Fibroblast of villous mesenchyme (primary cell): ENCODE data around the gene CNTRL. TPM values are rescaled to one million over a fixed set of nuclear protein-coding genes. Genes with fewer than 3 reads are reported as not detected.
A peak's percentile ranks its signal among the peaks of the same experiment; 100 is the strongest.

Source experiments
- DNase-seq: peaks from one replicate; pipeline ENCODE4 v3.0.0-alpha.2; 2010; ENCODE audit warnings: low read depth
- H3K4me3 ChIP-seq: 2 replicates; pipeline ENCODE4 v1.5.1; 2011; ENCODE audit warnings: low read depth, mild to moderate bottlenecking, low read length
- total RNA-seq: library from RNA; depleted of rRNA; stranded (reverse); fragments of >200 nt; gene quantifications from 2 replicates; pipeline ENCODE4 v1.2.3, GENCODE V29; 2012
- TF ChIP-seq, protein P1 (sequence below): IDR thresholded peaks from 2 replicates; pipeline ENCODE4 v1.5.1; 2012; ENCODE audit warnings: low read depth, mild to moderate bottlenecking, low read length; ENCODE audit not compliant: insufficient read depth

Gene CNTRL
- total RNA-seq, 1 donor = 6.5 TPM

DNA sequence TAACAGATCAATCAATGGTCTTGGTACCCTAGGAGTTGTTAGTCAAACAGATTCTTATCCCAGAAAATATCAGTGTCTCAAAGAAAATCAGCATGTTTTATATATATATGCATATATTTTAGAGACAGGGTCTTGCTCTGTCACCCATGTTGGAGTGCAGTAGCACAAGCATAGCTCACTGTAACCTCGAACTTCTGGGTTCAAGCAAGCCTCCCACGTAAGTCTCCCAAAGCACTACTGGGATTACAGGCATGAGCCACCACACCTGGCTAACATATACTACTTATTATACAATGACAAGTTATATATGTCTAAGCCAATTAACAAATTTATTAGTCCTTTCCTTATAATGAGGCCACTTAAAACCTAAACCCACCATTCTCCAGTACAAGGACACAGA, 116.5 kb downstream of the CNTRL start:
- TF ChIP-seq, protein P1, sequence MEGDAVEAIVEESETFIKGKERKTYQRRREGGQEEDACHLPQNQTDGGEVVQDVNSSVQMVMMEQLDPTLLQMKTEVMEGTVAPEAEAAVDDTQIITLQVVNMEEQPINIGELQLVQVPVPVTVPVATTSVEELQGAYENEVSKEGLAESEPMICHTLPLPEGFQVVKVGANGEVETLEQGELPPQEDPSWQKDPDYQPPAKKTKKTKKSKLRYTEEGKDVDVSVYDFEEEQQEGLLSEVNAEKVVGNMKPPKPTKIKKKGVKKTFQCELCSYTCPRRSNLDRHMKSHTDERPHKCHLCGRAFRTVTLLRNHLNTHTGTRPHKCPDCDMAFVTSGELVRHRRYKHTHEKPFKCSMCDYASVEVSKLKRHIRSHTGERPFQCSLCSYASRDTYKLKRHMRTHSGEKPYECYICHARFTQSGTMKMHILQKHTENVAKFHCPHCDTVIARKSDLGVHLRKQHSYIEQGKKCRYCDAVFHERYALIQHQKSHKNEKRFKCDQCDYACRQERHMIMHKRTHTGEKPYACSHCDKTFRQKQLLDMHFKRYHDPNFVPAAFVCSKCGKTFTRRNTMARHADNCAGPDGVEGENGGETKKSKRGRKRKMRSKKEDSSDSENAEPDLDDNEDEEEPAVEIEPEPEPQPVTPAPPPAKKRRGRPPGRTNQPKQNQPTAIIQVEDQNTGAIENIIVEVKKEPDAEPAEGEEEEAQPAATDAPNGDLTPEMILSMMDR = no peak
- no peak for DNase-seq
- H3K4me3 ChIP-seq = no peak overlapping the region

DNA sequence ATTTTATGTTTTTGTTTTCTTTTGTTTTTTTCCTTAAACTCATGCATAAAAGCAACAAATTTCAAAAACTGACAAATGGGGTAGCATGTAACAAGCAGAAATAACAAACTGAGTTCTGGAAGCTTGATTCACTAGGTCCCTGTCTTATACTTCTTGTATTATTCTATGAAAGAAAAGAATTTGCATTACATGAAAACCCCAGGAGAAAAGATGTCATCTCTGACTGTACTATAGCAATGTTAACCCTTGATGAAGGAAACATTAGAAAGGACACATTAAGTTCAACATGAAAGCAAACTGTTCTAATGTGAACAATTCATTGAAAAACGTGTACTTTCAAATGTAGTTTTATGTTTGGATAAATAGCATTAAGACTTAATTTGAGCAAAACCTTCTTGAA, 117.8 kb downstream of the CNTRL start:
- no peak for DNase-seq
- H3K4me3 ChIP-seq = no peak overlapping the region
- TF ChIP-seq, protein P1 = no peak

DNA sequence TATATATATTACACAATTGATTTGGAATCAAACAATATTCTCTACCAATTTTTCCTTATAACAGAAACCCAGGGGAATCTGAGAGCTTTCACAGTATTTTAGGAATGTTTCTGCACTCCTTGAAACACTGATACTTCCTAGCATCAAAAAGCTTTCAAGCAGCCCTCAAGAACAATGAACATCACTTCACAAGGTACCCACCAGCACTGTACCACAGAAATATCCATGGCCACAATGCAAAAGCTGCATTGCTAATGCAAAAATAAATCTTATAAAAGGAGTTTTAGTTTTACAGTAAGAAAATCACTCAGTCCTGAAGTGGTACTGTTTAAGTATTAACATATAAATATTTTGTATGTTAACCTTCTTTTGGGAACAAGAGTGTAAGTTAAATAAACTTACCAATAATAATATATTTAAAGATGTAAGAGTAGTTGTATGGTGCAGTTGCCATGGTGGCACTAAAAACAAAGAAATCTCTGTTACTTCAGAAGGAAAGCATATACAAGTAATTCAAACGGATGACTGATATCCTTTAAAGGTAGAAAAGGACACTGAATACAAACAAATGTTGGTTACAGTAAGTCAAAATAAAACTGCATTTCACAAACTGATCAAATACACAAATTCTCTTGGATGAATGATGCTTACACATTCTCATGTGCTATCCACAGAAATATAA, 118.3 kb downstream of the CNTRL start:
- no peak for DNase-seq
- TF ChIP-seq, protein P1 = no peak
- H3K4me3 ChIP-seq = no peak overlapping the region

DNA sequence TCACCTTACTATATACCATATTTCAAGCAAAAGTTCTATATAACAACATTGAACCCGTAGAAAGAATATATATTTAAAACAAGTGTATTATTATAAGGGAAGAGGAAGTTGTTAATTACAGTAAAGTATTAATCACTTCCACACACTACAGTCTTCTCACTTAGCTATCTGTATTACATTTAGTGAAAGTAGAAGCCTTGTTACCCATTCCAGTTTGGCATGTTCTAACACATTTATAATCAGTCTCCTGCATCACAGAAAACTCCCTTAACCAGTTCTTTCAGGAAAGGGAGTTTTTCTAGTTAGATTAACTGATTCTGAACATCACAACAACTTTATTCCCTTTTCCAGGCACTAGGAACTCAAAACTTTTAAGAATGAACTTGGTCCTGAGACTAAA, 120.0 kb downstream of the CNTRL start:
- H3K4me3 ChIP-seq = no peak overlapping the region
- TF ChIP-seq, protein P1 = no peak
- DNase-seq = no peak

DNA sequence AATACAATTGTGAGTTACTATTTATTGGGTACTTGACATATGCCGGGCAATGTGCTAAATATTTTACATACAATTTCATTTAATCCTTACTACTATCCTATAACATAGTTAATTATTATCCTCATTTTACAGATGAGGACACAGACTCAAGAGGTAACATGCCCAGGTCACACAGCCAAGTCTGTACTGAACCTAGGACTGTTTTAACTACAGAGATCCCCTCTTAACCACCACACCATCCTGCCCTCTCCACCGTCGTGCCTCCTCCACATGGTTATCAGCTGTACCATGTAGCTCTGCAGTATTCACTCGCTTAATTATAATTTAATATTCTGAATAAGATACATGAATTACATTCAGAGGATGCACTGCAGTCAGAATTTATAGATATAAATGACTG, 121.6 kb downstream of the CNTRL start:
- TF ChIP-seq, protein P1 = no peak
- DNase-seq = no peak
- H3K4me3 ChIP-seq = no peak overlapping the region

DNA sequence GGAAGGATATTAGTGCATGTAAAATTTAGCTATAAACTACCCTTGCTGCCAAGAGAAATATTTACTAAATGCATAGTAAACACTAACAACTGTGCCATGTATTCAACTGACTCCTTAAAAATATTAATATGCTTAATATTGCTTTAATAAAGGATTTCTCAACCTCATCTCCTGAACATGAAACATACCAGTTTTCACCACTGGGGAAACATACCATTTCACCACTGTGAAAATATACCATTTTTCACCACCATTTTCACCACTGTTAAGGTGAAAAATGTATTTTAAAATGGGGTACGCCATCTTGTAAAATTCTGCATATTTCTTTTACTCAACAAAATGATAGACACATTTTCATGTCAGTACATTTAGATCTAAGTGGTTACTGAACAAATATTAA, 122.4 kb downstream of the CNTRL start:
- TF ChIP-seq, protein P1 = peak; percentile 2
- H3K4me3 ChIP-seq = no peak overlapping the region
- DNase-seq = no peak

DNA sequence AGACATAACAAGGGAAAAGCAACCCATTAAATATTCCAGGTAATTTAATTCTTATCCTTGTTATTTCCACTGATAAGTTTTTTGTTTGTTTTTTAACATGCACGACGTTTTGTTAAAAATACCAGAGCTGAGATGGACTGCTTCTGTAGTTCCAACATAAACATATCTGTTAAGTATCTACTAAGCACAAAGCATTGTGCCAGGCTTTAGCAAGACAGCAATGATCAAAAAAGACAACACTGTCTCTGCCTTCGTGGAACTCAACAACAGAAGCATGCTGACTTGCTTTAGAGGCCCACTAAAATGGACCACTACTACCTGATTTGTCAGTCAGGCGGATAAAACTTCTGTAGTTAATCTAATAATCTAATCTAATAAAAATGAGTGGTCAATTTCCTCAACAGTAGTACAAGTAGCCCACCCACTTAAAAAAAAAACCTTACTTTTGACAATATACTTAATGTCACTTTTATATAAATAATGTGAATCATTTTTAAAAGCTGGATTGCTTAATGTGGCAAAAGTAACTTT, 123.8 kb downstream of the CNTRL start:
- no peak overlapping the region for H3K4me3 ChIP-seq
- TF ChIP-seq, protein P1 = no peak
- no peak for DNase-seq
